Calu3 (cell line): Measurements from ENCODE around the gene HS3ST4. TPM values are rescaled to one million over a fixed set of nuclear protein-coding genes. Genes with fewer than 3 reads are reported as not detected.

ENCODE experiments used
- BruUV-seq: library from RNA; stranded (reverse); fragments of 400-500 nt; replicated peaks from 2 replicates; lab custom pipeline; 2021; lab: Mats Ljungman, UMichigan
- CTCF ChIA-PET: fragments of 300-600 bp; sonication (Branson Sonifier 250); formaldehyde crosslinking; loops from one replicate; lab custom pipeline; 2022; ENCODE audit warnings: antibody characterized with exemption; lab: Charles Lee
- DNase-seq: peaks from one replicate; pipeline ENCODE4 v3.0.0; 2022
- H3K27ac Mint-ChIP-seq: one replicate; pipeline ENCODE4 v1.8.0; 2022; ENCODE audit warnings: mixed read lengths; ENCODE audit not compliant: unreplicated experiment
- H3K27me3 Mint-ChIP-seq: one replicate; pipeline ENCODE4 v1.8.0; 2022; ENCODE audit warnings: mixed read lengths; ENCODE audit not compliant: unreplicated experiment
- H3K36me3 Mint-ChIP-seq: one replicate; pipeline ENCODE4 v1.8.0; 2022; ENCODE audit warnings: mild to moderate bottlenecking, moderate library complexity, mixed read lengths; ENCODE audit not compliant: insufficient read depth, unreplicated experiment
- H3K4me1 Mint-ChIP-seq: one replicate; pipeline ENCODE4 v1.8.0; 2022; ENCODE audit warnings: mild to moderate bottlenecking, low read depth, mixed read lengths; ENCODE audit not compliant: unreplicated experiment
- H3K4me3 Mint-ChIP-seq: one replicate; pipeline ENCODE4 v1.8.0; 2022; ENCODE audit warnings: mild to moderate bottlenecking, low read depth, moderate library complexity, mixed read lengths; ENCODE audit not compliant: unreplicated experiment
- H3K9me3 Mint-ChIP-seq: one replicate; pipeline ENCODE4 v1.8.0; 2022; ENCODE audit warnings: low read depth, mixed read lengths; ENCODE audit not compliant: unreplicated experiment
- intact Hi-C: fragments of 100-400 bp; cut with micrococcal nuclease; formaldehyde crosslinking; loops from one replicate; pipeline ENCODE4 v1.10.0; 2022; ENCODE audit not compliant: unreplicated experiment
- total RNA-seq: library from RNA; stranded (reverse); gene quantifications from 2 replicates; pipeline ENCODE4 v1.2.3, GENCODE V29; 2022
- TF ChIP-seq, protein P1 (sequence below): fragments of 200-600 bp; IDR thresholded peaks from one replicate; pipeline ENCODE4 v1.8.0; 2022; ENCODE audit warnings: antibody characterized with exemption; ENCODE audit not compliant: unreplicated experiment

HS3ST4 gene
- total RNA-seq, 1 experiment from 2014 or later: not detected

DNA sequence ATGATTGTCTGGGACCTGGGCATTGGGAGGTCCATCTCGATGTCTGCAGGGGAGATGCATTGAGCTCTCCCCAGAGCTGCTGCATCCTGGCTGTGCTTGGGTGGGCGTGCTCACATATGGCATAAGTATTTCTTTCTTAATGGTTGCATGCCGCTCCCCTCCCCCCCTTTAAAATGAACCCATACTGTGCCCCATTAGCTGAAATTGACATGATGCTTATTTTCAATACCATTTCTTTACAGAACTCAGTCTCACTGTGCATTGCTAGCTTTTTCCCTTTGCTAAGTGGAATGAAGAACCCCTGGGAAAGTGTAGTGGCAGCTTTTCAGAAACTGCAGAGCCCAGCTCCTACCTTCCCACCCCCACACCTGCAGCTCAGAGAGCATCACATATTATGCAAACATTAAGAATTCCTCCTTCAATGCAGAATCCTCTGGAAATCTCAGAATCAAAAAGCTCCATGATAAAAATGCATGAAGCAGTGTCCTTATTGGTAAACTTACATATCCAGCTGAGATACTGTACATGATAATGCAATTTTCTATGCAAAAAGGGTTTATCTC lies 56.4 kb downstream of the HS3ST4 start:
- peaks cover 12% of the 10 kb centered on the region for H3K9me3 Mint-ChIP-seq
- BruUV-seq: no TSS peak
- intact Hi-C loops: no loop called here
- no peak overlapping the region for H3K27ac Mint-ChIP-seq
- H3K4me3 Mint-ChIP-seq: no peak overlapping the region
- no peaks in the 10 kb centered on the region for H3K36me3 Mint-ChIP-seq
- H3K4me1 Mint-ChIP-seq: no peaks in the 10 kb centered on the region
- CTCF ChIA-PET: no interaction called here
- no peaks in the 10 kb centered on the region for H3K27me3 Mint-ChIP-seq
- DNase-seq: no peak
- TF ChIP-seq, protein P1, sequence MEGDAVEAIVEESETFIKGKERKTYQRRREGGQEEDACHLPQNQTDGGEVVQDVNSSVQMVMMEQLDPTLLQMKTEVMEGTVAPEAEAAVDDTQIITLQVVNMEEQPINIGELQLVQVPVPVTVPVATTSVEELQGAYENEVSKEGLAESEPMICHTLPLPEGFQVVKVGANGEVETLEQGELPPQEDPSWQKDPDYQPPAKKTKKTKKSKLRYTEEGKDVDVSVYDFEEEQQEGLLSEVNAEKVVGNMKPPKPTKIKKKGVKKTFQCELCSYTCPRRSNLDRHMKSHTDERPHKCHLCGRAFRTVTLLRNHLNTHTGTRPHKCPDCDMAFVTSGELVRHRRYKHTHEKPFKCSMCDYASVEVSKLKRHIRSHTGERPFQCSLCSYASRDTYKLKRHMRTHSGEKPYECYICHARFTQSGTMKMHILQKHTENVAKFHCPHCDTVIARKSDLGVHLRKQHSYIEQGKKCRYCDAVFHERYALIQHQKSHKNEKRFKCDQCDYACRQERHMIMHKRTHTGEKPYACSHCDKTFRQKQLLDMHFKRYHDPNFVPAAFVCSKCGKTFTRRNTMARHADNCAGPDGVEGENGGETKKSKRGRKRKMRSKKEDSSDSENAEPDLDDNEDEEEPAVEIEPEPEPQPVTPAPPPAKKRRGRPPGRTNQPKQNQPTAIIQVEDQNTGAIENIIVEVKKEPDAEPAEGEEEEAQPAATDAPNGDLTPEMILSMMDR: no peak

DNA sequence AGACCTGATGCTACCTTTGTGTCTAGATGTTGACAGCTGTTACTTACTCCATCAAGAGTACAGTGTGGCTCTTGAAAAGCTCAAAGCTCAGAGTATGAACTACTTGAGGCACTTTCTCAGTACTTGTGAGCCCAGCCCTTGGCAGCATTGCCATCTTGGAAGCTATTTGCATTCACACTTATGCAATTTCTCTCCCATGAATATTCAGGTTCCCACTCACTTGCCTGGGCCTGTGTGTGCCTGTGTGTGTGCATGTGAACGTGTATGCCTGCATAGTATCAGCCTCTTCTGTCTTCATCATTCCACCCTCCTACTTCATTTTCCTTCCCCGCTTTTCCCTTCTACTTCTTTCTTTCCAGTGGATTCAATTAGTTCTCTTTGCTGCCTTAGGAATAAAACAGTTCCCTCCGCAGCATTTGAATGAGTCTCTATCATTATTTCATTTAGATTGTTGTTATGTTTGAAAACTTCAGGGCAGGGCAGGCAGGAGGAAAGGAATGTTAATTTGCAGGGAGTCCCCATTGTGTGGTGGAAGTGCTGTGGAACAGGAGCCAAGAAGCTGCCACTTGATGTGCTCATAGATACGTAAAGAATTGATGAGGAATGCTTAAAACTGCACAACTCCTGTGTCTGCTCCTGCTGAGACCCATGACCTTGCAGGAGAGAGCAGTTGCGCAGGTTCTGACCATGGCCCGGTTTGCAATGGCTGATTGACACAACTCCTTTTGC lies 58.9 kb downstream of the HS3ST4 start:
- DNase-seq: no peak
- no peaks in the 10 kb centered on the region for H3K36me3 Mint-ChIP-seq
- BruUV-seq: no TSS peak
- intact Hi-C loops: no loop called here
- peaks cover 5% of the 10 kb centered on the region for H3K9me3 Mint-ChIP-seq
- H3K27me3 Mint-ChIP-seq: no peaks in the 10 kb centered on the region
- CTCF ChIA-PET: no interaction called here
- TF ChIP-seq, protein P1: no peak
- H3K27ac Mint-ChIP-seq: no peak overlapping the region
- no peaks in the 10 kb centered on the region for H3K4me1 Mint-ChIP-seq
- H3K4me3 Mint-ChIP-seq: no peak overlapping the region

DNA sequence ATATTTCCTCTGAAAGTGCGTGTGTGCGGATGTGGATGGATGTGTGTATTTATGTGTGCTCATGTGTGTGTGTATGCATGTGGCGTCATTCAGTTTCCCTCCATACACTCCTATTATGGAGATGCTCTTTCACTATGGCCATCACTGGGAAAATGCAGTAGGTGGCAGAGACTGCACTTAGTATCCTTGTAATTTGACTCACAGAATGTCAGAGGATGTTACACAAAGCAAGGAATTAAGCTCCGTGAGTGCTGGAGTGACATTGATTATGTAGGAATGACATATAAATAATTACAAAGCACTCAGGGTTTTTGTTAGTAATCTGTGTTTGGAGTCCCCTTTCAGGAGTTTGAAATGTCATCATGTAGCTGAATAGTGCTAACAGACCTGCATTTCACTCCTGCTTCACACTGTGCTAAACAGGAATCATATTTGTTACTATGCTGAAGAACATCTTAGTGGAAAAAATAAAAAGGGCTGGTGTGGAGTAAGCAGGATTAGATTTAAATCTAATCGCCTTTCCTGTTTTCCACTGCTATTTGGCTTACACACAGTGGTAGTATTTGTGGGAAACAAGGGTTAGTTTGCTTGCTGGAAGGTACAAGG lies 59.6 kb downstream of the HS3ST4 start:
- Mint-ChIP-seq H3K27me3 (no peaks in the 10 kb centered on the region), H3K36me3 (no peaks in the 10 kb centered on the region), H3K4me1 (no peaks in the 10 kb centered on the region), H3K27ac (no peak overlapping the region), H3K9me3 (peaks cover 3% of the 10 kb centered on the region), H3K4me3 (no peak overlapping the region)
- CTCF ChIA-PET: no interaction called here
- no TSS peak for BruUV-seq
- DNase-seq: no peak
- intact Hi-C loops: no loop called here
- TF ChIP-seq, protein P1: no peak

DNA sequence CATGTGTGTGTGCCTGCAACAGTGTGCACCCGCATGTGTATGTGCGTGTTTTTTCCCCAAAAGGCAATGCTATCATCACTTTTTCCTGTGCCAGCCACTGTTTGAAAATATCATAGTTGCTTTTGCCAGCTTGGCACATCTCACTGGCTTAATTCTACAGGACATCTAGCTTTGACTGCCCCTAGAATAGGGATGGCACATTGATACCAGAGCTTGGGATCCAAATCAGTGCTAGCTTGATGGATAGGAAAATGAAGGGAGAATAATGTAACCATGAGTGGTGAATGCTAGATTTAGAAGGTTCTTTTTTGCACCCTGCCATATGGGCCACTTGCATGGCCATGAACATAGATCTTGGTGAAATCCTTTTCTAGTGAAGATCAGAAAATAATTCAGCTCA lies 72.7 kb downstream of the HS3ST4 start:
- peaks cover 2% of the 10 kb centered on the region for H3K9me3 Mint-ChIP-seq
- no peak for DNase-seq
- BruUV-seq: no TSS peak
- TF ChIP-seq, protein P1: no peak
- CTCF ChIA-PET: no interaction called here
- intact Hi-C loops: no loop called here
- H3K4me1 Mint-ChIP-seq: no peaks in the 10 kb centered on the region
- H3K27ac Mint-ChIP-seq: no peak overlapping the region
- H3K36me3 Mint-ChIP-seq: no peaks in the 10 kb centered on the region
- H3K4me3 Mint-ChIP-seq: no peak overlapping the region
- no peaks in the 10 kb centered on the region for H3K27me3 Mint-ChIP-seq
